HAP-1 (cell line): ENCODE measurements around the gene ATP2A3.

Experiments used
- DNase-seq, 2 experiments: peaks; one replicate each; pipeline ENCODE4 v3.0.0-alpha.2; 2016 to 2020; ENCODE audit warnings: low spot score in 2 of 2
- H3K27me3 ChIP-seq: fragments of 250-450 bp; sonication (Bioruptor Pico); 2 replicates; pipeline ENCODE4 v1.5.1; 2020; ENCODE audit warnings: low read depth, mild to moderate bottlenecking, moderate library complexity
- H3K36me3 ChIP-seq: fragments of 250-450 bp; sonication (Bioruptor Pico); replicated peaks from 2 replicates; pipeline ENCODE4 v1.5.1; 2020; ENCODE audit warnings: mild to moderate bottlenecking
- H3K4me1 ChIP-seq: fragments of 250-450 bp; sonication (Bioruptor Pico); 2 replicates; pipeline ENCODE4 v1.5.1; 2020; ENCODE audit warnings: mild to moderate bottlenecking
- H3K4me3 ChIP-seq: fragments of 250-450 bp; sonication (Bioruptor Pico); 2 replicates; pipeline ENCODE4 v1.5.1; 2020; ENCODE audit warnings: mild to moderate bottlenecking, moderate library complexity
- H3K9me3 ChIP-seq: fragments of 250-450 bp; sonication (Bioruptor Pico); 2 replicates; pipeline ENCODE4 v1.5.1; 2020; ENCODE audit warnings: mild to moderate bottlenecking, moderate library complexity
- in situ Hi-C: fragments of 300-500 bp; cut with MboI; formaldehyde crosslinking; loops from 3 replicates; pipeline ENCODE4 v1.14.3; 2020; ENCODE audit warnings: low sequenced_read_pairs, inconsistent platforms, mixed read lengths

Gene ATP2A3

DNA sequence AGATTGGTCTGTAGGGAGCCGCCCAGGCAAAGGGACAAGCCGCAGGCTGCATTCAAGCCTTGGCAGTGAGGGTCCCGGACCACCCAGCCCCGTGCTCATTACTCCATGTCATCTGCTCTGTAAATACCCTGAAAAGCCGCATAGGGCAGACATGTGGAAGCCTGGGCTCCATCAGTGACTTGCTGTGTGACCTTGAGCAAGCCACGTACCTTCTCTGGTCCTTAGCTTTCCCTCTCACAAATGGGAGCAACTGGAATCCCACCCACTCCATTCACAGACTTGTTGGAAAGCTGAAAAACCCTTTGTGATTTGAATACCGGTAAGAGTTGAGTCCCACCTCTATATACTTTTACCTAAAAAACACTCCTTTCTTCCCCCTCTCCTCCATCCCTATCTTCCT lies 83.3 kb downstream of the ATP2A3 start:
- no peaks in the 10 kb centered on the region for H3K4me1 ChIP-seq
- H3K4me3 ChIP-seq, result no peak overlapping the region
- no peaks in the 10 kb centered on the region for H3K9me3 ChIP-seq
- in situ Hi-C loops, result no loop called here
- no peak for DNase-seq
- H3K27me3 ChIP-seq, result no peaks in the 10 kb centered on the region
- H3K36me3 ChIP-seq, result no peaks in the 10 kb centered on the region

GRCh38 chr17:3879591-3880417 lies 84.4 kb downstream of the ATP2A3 start:
- Histone ChIP-seq H3K9me3 (no peaks in the 10 kb centered on the region), H3K4me3 (no peak overlapping the region), H3K27me3 (no peaks in the 10 kb centered on the region), H3K4me1 (no peaks in the 10 kb centered on the region), H3K36me3 (no peaks in the 10 kb centered on the region)
- in situ Hi-C loops, result no loop called here
- no peak for DNase-seq

- in situ Hi-C loops, result no loop called here
- no peak for DNase-seq
- H3K9me3 ChIP-seq, result no peaks in the 10 kb centered on the region
- no peak overlapping the region for H3K4me3 ChIP-seq
- no peaks in the 10 kb centered on the region for H3K27me3 ChIP-seq
- H3K4me1 ChIP-seq, result no peaks in the 10 kb centered on the region
- no peaks in the 10 kb centered on the region for H3K36me3 ChIP-seq
Observed at GRCh38 chr17:3879186-3879585, 85.1 kb downstream of the ATP2A3 start.

DNA sequence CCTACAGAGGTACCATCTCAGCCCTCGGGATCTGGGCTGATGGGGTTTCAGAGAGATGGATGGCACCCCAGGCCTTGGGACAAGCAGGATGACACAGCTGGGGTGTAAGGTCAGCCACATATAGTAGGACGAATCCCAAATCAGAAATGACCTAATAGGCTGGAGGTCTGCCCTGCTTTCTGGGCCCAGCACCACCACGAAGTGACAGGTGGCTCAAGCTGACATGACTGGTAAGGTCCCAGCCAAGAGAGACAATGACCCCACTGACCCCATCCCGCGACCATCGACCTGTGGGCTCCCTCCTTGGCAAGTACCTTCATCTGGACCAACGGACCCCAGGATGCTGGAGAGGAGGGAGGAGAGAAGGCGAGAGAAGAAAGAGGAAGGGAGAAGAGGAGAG lies 87.0 kb downstream of the ATP2A3 start:
- 0 out of 2 replicates have a peak, but pooled peaks cover under 1% of the 10 kb centered on the region for H3K36me3 ChIP-seq
- no peaks in the 10 kb centered on the region for H3K27me3 ChIP-seq
- in situ Hi-C loops, result no loop called here
- no peak overlapping the region for H3K4me3 ChIP-seq
- DNase-seq, result no peak
- no peaks in the 10 kb centered on the region for H3K4me1 ChIP-seq
- H3K9me3 ChIP-seq, result no peaks in the 10 kb centered on the region

- no peak for DNase-seq
- H3K36me3 ChIP-seq, result 0 out of 2 replicates have a peak, but pooled peaks cover 3% of the 10 kb centered on the region
- no peaks in the 10 kb centered on the region for H3K27me3 ChIP-seq
- H3K4me1 ChIP-seq, result no peaks in the 10 kb centered on the region
- H3K9me3 ChIP-seq, result no peaks in the 10 kb centered on the region
- no peak overlapping the region for H3K4me3 ChIP-seq
- in situ Hi-C loops, result no loop called here
Observed at GRCh38 chr17:3875317-3875716, 88.9 kb downstream of the ATP2A3 start.
